Fibroblast of skin of right biceps (primary cell): Measurements from ENCODE around the gene RGL4.

Experiments used
- DNase-seq: peaks from one replicate; pipeline ENCODE4 v3.0.0-alpha.2; 2013

The RGL4 gene

DNA sequence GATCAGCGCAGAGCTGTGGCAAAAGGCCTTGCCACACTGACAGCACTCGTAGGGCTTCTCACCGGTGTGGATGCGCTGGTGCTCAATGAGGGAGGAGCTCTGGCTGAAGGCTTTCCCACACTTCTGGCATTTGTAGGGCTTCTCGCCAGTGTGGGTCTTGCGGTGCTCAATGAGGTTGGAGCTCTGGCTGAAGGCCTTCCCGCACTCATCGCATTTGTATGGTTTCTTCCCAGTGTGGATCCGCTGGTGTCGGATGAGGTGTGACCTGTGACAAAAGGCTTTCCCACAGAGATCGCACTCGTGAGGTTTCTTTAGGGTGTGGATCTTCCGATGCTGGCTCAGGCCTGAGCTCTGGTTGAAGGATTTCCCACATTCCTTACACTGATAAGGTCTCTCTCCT lies 53.2 kb downstream of the RGL4 start:
- DNase-seq: no peak

DNA sequence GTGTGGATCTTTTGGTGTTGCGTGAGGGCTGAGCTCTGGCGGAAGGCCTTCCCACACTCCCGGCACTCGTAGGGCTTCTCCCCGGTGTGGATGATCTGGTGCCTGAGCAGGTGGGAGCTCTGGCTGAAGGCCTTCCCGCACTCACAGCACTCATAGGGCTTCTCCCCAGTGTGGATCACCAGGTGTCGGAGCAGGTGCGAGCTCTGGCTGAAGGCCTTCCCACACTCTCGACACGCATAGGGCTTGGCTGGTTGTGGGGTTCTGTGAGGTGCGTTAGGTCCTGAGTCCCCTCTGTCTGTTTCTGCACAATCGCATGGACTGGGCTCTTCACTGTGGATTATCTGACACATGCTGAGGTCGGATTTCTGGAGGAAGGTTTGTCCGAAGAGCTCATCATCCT lies 53.7 kb downstream of the RGL4 start:
- no peak for DNase-seq

DNA sequence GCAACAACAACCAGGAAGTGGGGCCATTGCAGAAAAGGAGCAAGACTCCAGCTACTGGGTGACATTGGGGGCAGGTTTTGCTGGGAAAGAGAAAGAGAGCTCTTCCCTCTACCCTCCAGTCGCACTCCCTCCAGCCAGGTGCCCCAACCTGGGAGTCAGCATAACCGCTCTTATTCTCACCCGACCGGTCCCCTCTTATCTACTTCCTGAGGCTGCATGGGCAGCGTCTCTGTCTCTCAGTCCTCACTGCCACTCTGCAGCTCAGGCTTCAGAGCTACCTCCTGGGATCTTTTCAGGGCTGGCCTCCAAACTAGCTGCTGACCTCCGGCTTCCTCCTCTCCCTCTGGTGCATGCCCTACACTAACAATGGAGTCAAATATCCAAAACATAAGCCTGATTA lies 55.0 kb downstream of the RGL4 start:
- DNase-seq: no peak
